HepG2 (cell line): ENCODE results near the gene SERPINF2. TPM values are rescaled to one million over a fixed set of nuclear protein-coding genes. Genes with fewer than 3 reads are reported as not detected.
A peak's percentile ranks its signal among the peaks of the same experiment; 100 is the strongest.

Experiments used
- AKAP8 ChIP-seq: sonication (generic); formaldehyde crosslinking; IDR thresholded peaks from 2 replicates; pipeline ENCODE4 v1.5.1; 2020; ENCODE audit warnings: mild to moderate bottlenecking, missing genetic modification reagents
- GFI1 ChIP-seq: sonication (generic); formaldehyde crosslinking; IDR thresholded peaks from 2 replicates; pipeline ENCODE4 v1.5.0; 2020; ENCODE audit warnings: missing genetic modification reagents, mild to moderate bottlenecking, borderline replicate concordance
- HOXD1 ChIP-seq: sonication (generic); formaldehyde crosslinking; IDR thresholded peaks from 2 replicates; pipeline ENCODE4 v1.5.0; 2020; ENCODE audit warnings: missing genetic modification reagents
- NCOA1 ChIP-seq: sonication (generic); formaldehyde crosslinking; IDR thresholded peaks from 2 replicates; pipeline ENCODE4 v1.9.0; 2021; ENCODE audit warnings: missing genetic modification reagents
- NR2F2 ChIP-seq: IDR thresholded peaks from 2 replicates; pipeline ENCODE4 v1.6.1; 2012; ENCODE audit warnings: low read depth, inconsistent platforms, borderline replicate concordance
- RFX5 ChIP-seq: IDR thresholded peaks from 2 replicates; pipeline ENCODE4 v1.6.1; 2011; ENCODE audit warnings: low read depth, low read length, improper control_type of control experiment
- SALL2 ChIP-seq: sonication (generic); formaldehyde crosslinking; IDR thresholded peaks from 2 replicates; pipeline ENCODE4 v1.8.1; 2023; ENCODE audit warnings: mild to moderate bottlenecking, missing genetic modification reagents, inconsistent platforms
- SIX1 ChIP-seq: sonication (generic); formaldehyde crosslinking; IDR thresholded peaks from 2 replicates; pipeline ENCODE4 v1.4.0; 2020; ENCODE audit warnings: missing genetic modification reagents, borderline replicate concordance
- SMAD9 ChIP-seq: sonication (generic); formaldehyde crosslinking; IDR thresholded peaks from 2 replicates; pipeline ENCODE4 v1.5.1; 2020; ENCODE audit warnings: mild to moderate bottlenecking, missing genetic modification reagents
- SYNCRIP ChIP-seq: fragments of 200-400 bp; formaldehyde crosslinking; IDR thresholded peaks from 2 replicates; pipeline ENCODE4 v1.6.1; 2018; ENCODE audit warnings: mild to moderate bottlenecking, low read depth, low read length; ENCODE audit not compliant: insufficient read depth
- TBX2 ChIP-seq: sonication (generic); formaldehyde crosslinking; IDR thresholded peaks from 2 replicates; pipeline ENCODE4 v1.5.0; 2020; ENCODE audit warnings: missing genetic modification reagents, mild to moderate bottlenecking, borderline replicate concordance
- ZNF484 ChIP-seq: sonication (generic); formaldehyde crosslinking; IDR thresholded peaks from 2 replicates; pipeline ENCODE4 v1.5.1; 2020; ENCODE audit warnings: mild to moderate bottlenecking, low read depth, missing genetic modification reagents, borderline replicate concordance
- ZNF496 ChIP-seq: sonication (generic); formaldehyde crosslinking; IDR thresholded peaks from 2 replicates; pipeline ENCODE4 v1.8.1; 2023; ENCODE audit warnings: mild to moderate bottlenecking, moderate library complexity, missing genetic modification reagents; ENCODE audit not compliant: insufficient replicate concordance
- ZNF550 ChIP-seq: sonication (generic); formaldehyde crosslinking; IDR thresholded peaks from 2 replicates; pipeline ENCODE4 v1.4.0; 2020; ENCODE audit warnings: mild to moderate bottlenecking, missing genetic modification reagents, borderline replicate concordance
- ZNF614 ChIP-seq: IDR thresholded peaks from 2 replicates; pipeline ENCODE4 v1.6.1; 2018; ENCODE audit warnings: missing biosample characterization, missing genetic modification reagents, inconsistent platforms, borderline replicate concordance
- ZNF75D ChIP-seq: sonication (generic); formaldehyde crosslinking; IDR thresholded peaks from 2 replicates; pipeline ENCODE4 v1.8.1; 2023; ENCODE audit warnings: missing genetic modification reagents, mild to moderate bottlenecking, borderline replicate concordance
- ZNF770 ChIP-seq: sonication (generic); formaldehyde crosslinking; IDR thresholded peaks from 2 replicates; pipeline ENCODE4 v1.5.0; 2020; ENCODE audit warnings: mild to moderate bottlenecking, missing genetic modification reagents
- ZNF792 ChIP-seq: IDR thresholded peaks from 2 replicates; pipeline ENCODE4 v1.6.1; 2016
- ZNF816 ChIP-seq: sonication (generic); formaldehyde crosslinking; IDR thresholded peaks from 2 replicates; pipeline ENCODE4 v1.8.0; 2022; ENCODE audit warnings: missing genetic modification reagents, mild to moderate bottlenecking, borderline replicate concordance
- polyA plus RNA-seq, 8 experiments: library from polyadenylated mRNA; depleted of rRNA in 3 of 8; stranded (reverse) in 7 of 8; unstranded in 1 of 8; fragments of >200 nt; fragmentation: Illumina TruSeq in 4 of 8; extraction: Trizol in 4 of 8; gene quantifications; 2 replicates each; pipeline versions ENCODE4 v1.2.1 to v1.2.3, GENCODE V29; 2011 to 2016; ENCODE audit warnings: low read depth in 4 of 8, missing spikeins in 1 of 8, mixed read lengths in 1 of 8; ENCODE audit not compliant: insufficient read depth in 1 of 8
- total RNA-seq, 5 experiments: library from RNA; depleted of rRNA; stranded (reverse); fragments of >200 nt; fragmentation: Illumina TruSeq; extraction: Trizol; gene quantifications; 2 replicates each; pipeline ENCODE4 v1.2.3, GENCODE V29; 2016; ENCODE audit warnings: low read depth in 1 of 5
- TF ChIP-seq, protein P1 (sequence below): sonication (generic); formaldehyde crosslinking; IDR thresholded peaks from 2 replicates; pipeline ENCODE4 v1.9.0; 2021; ENCODE audit warnings: missing genetic modification reagents, mild to moderate bottlenecking, borderline replicate concordance
- TF ChIP-seq, protein P2 (sequence below): sonication (generic); formaldehyde crosslinking; IDR thresholded peaks from 2 replicates; pipeline ENCODE4 v1.4.0; 2020; ENCODE audit warnings: low read depth, missing genetic modification reagents

Gene SERPINF2
- total and polyA plus RNA-seq, 2 of the 13 experiments (the other 11 are each of a cell fraction or from before 2014, with no cell fraction given) = 309 to 548 TPM

DNA sequence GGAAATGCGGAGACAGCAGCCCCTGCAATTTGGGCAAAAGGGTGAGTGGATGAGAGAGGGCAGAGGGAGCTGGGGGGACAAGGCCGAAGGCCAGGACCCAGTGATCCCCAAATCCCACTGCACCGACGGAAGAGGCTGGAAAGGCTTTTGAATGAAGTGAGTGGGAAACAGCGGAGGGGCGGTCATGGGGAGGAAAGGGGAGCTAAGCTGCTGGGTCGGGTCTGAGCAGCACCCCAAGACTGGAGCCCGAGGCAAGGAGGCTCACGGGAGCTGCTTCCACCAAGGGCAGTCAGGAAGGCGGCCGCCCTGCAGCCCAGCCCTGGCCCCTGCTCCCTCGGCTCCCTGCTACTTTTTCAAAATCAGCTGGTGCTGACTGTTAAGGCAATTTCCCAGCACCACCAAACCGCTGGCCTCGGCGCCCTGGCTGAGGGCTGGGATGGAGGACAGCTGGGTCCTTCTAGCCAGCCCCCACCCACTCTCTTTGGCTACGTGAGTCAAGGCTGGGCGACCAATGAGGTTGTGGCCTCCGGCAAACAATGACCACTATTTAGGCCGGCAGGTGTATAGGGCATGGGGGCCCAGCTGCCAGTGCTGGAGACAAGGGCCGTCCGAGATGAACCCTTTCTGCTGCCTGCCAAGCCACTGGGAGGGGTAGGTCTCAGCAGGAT, 19.7 kb downstream of the SERPINF2 start (continued):
- TF ChIP-seq NR2F2 (no peak), ZNF770 (no peak), GFI1 (CRISPR knock-in tag) (no peak), ZNF614 (no peak), ZNF496 (CRISPR knock-in tag) (no peak), ZNF484 (CRISPR knock-in tag) (no peak), TBX2 (CRISPR knock-in tag) (no peak), SALL2 (CRISPR knock-in tag) (0 out of 2 replicates have a peak, but pooled peaks have one; percentile 2), ZNF75D (CRISPR knock-in tag) (no peak), ZNF816 (no peak; the same call in 1 of the 2 replicates), SYNCRIP (no peak), RFX5 (no peak), AKAP8 (no peak), SIX1 (CRISPR knock-in tag) (0 out of 2 replicates have a peak, but pooled peaks have one; percentile 36), ZNF792 (no peak), NCOA1 (no peak; the same call in 1 of the 2 replicates), SMAD9 (CRISPR knock-in tag) (no peak), ZNF550 (no peak), HOXD1 (no peak)
- TF ChIP-seq, protein P1, sequence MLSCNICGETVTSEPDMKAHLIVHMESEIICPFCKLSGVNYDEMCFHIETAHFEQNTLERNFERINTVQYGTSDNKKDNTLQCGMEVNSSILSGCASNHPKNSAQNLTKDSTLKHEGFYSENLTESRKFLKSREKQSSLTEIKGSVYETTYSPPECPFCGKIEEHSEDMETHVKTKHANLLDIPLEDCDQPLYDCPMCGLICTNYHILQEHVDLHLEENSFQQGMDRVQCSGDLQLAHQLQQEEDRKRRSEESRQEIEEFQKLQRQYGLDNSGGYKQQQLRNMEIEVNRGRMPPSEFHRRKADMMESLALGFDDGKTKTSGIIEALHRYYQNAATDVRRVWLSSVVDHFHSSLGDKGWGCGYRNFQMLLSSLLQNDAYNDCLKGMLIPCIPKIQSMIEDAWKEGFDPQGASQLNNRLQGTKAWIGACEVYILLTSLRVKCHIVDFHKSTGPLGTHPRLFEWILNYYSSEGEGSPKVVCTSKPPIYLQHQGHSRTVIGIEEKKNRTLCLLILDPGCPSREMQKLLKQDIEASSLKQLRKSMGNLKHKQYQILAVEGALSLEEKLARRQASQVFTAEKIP (CRISPR knock-in tag) = no peak
- TF ChIP-seq, protein P2, sequence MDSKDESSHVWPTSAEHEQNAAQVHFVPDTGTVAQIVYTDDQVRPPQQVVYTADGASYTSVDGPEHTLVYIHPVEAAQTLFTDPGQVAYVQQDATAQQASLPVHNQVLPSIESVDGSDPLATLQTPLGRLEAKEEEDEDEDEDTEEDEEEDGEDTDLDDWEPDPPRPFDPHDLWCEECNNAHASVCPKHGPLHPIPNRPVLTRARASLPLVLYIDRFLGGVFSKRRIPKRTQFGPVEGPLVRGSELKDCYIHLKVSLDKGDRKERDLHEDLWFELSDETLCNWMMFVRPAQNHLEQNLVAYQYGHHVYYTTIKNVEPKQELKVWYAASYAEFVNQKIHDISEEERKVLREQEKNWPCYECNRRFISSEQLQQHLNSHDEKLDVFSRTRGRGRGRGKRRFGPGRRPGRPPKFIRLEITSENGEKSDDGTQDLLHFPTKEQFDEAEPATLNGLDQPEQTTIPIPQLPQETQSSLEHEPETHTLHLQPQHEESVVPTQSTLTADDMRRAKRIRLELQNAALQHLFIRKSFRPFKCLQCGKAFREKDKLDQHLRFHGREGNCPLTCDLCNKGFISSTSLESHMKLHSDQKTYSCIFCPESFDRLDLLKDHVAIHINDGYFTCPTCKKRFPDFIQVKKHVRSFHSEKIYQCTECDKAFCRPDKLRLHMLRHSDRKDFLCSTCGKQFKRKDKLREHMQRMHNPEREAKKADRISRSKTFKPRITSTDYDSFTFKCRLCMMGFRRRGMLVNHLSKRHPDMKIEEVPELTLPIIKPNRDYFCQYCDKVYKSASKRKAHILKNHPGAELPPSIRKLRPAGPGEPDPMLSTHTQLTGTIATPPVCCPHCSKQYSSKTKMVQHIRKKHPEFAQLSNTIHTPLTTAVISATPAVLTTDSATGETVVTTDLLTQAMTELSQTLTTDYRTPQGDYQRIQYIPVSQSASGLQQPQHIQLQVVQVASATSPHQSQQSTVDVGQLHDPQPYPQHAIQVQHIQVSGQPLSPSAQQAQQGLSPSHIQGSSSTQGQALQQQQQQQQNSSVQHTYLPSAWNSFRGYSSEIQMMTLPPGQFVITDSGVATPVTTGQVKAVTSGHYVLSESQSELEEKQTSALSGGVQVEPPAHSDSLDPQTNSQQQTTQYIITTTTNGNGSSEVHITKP (CRISPR knock-in tag) = no peak
